GM19193 (cell line): ENCODE results near the gene TMPRSS11B.

Experiments used
- POLR2A ChIP-seq: IDR thresholded peaks from 4 replicates; pipeline ENCODE4 v1.6.1; 2011; ENCODE audit not compliant: insufficient read depth, insufficient read length; ENCODE audit errors: extremely low read depth

TMPRSS11B gene

GRCh38 chr4:68250151-68250930, 4.8 kb upstream of the TMPRSS11B start:
- no peak for TF ChIP-seq POLR2A

GRCh38 chr4:68249434-68249833, 3.9 kb upstream of the TMPRSS11B start:
- no peak for TF ChIP-seq POLR2A

GRCh38 chr4:68240620-68241019, 4.9 kb downstream of the TMPRSS11B start:
- TF ChIP-seq POLR2A = no peak

- TF ChIP-seq POLR2A = no peak
These were observed 16.9 kb downstream of the TMPRSS11B start for GRCh38 chr4:68228568-68228967.

- no peak for TF ChIP-seq POLR2A
These were observed 27.4 kb downstream of the TMPRSS11B start for GRCh38 chr4:68218044-68218443.

GRCh38 chr4:68216501-68216900, 29.0 kb downstream of the TMPRSS11B start:
- no peak for TF ChIP-seq POLR2A

GRCh38 chr4:68209003-68209402, 36.5 kb downstream of the TMPRSS11B start:
- no peak for TF ChIP-seq POLR2A

GRCh38 chr4:68193194-68193593, 52.3 kb downstream of the TMPRSS11B start:
- no peak for TF ChIP-seq POLR2A

GRCh38 chr4:68187145-68187544, 58.3 kb downstream of the TMPRSS11B start:
- TF ChIP-seq POLR2A = no peak

- TF ChIP-seq POLR2A = no peak
These were observed 60.6 kb downstream of the TMPRSS11B start for GRCh38 chr4:68184923-68185322.

- TF ChIP-seq POLR2A = no peak
These were observed 62.1 kb downstream of the TMPRSS11B start for GRCh38 chr4:68183417-68183816.

GRCh38 chr4:68182382-68182820, 63.1 kb downstream of the TMPRSS11B start:
- TF ChIP-seq POLR2A = no peak

- no peak for TF ChIP-seq POLR2A
These were observed 64.5 kb downstream of the TMPRSS11B start for GRCh38 chr4:68180849-68181526.

GRCh38 chr4:68176904-68177303, 68.6 kb downstream of the TMPRSS11B start:
- no peak for TF ChIP-seq POLR2A
